Mucosa of rectum (tissue), 2 donors: ENCODE data around the gene S100A2.

Experiments used
- H3K27ac ChIP-seq, 2 donors: one replicate each; pipeline ENCODE4 v1.7.0; 2013; ENCODE audit warnings: inconsistent platforms in 2 of 2, low read depth in 2 of 2, low read length in 2 of 2
- H3K27me3 ChIP-seq, 2 donors: one replicate each; pipeline ENCODE4 v1.7.0; 2013; ENCODE audit warnings: low read length in 2 of 2; ENCODE audit not compliant: control insufficient read depth in 2 of 2, insufficient read depth in 2 of 2
- H3K36me3 ChIP-seq, 2 donors: one replicate each; pipeline ENCODE4 v1.7.0; 2013; ENCODE audit warnings: low read length in 2 of 2; ENCODE audit not compliant: control insufficient read depth in 2 of 2, insufficient read depth in 2 of 2
- H3K4me1 ChIP-seq, 2 donors: one replicate each; pipeline ENCODE4 v1.7.0; 2013; ENCODE audit warnings: low read length in 2 of 2, mild to moderate bottlenecking in 1 of 2; ENCODE audit not compliant: control insufficient read depth in 2 of 2, insufficient read depth in 2 of 2
- H3K4me3 ChIP-seq, 2 donors: one replicate each; pipeline ENCODE4 v1.7.0; 2013; ENCODE audit warnings: low read length in 2 of 2
- H3K9ac ChIP-seq, 2 donors: one replicate each; pipeline ENCODE4 v1.7.0; 2013; ENCODE audit warnings: low read length in 2 of 2, low read depth in 1 of 2, mild to moderate bottlenecking in 1 of 2
- H3K9me3 ChIP-seq, 2 donors: one replicate each; pipeline ENCODE4 v1.7.0; 2013; ENCODE audit warnings: low read length in 2 of 2; ENCODE audit not compliant: control insufficient read depth in 2 of 2
- donor health status: healthy.
- donor health status: Normal muscosa, but diverticular disease.

The S100A2 gene

DNA sequence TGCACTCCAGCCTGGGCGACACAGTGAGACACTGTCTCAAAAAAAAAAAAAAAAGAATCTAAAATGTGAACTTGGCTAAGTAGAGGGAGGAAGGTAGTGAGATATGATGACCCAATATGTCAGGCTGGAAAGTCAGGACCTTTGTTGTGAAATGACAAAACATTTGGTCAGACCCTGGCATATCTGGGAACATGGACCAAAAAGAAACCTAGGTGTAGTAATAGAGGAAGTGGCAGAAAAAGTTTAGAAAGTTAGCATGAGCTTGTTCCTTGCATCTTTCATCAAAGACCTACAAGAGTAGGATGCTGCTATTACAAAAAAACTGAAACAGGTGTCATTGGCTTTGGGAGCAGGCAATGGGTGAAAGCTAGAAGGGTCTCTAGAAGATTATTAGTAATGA, 9.3 kb downstream of the S100A2 start:
- Histone ChIP-seq H3K9ac (no peak overlapping the region), H3K4me3 (no peak overlapping the region), H3K4me1 (no peaks in the 10 kb centered on the region), H3K36me3 (no peaks in the 10 kb centered on the region), H3K27me3 (no peaks in the 10 kb centered on the region), H3K27ac (no peak overlapping the region), H3K9me3 (no peaks in the 10 kb centered on the region)

DNA sequence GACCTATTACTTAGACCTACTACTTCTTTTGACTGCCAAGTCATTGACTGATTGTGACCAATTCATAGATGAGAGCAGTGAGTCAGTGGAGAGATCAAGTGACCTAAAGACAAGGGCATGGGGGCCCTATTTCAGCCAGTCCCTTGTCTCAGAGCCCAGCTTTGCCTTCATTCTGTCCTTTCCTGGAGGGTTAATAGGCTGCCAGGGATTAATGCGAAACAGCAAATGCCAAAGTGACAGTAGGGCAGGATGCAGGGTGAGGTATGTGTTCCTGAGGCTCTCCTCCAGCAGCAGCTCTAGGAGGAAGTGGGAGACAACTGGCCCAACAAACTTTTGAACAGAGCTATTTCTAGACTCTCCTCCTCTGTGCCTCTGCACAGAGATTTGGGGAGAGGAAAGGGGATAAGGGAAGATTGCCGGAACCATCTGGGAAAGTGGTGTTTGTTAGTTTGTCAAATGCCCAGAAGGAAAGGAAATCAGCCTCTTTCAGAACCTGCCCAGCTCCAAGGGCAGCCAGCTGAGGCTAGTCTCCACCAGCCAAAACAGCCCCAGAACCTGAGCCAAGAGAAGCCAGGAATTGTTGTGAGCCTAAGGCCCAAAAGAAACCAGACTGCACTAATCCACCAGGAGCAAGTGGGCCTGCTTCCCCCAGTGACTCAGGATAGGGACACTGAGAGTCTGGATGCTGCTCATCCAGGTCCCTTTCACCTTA, 11.7 kb downstream of the S100A2 start:
- Histone ChIP-seq H3K9me3 (no peaks in the 10 kb centered on the region), H3K27me3 (no peaks in the 10 kb centered on the region), H3K4me3 (no peak overlapping the region), H3K36me3 (no peaks in the 10 kb centered on the region), H3K4me1 (peaks cover under 1 to 3% of the 10 kb centered on the region in 2 donors), H3K27ac (no peak overlapping the region), H3K9ac (no peak overlapping the region)

DNA sequence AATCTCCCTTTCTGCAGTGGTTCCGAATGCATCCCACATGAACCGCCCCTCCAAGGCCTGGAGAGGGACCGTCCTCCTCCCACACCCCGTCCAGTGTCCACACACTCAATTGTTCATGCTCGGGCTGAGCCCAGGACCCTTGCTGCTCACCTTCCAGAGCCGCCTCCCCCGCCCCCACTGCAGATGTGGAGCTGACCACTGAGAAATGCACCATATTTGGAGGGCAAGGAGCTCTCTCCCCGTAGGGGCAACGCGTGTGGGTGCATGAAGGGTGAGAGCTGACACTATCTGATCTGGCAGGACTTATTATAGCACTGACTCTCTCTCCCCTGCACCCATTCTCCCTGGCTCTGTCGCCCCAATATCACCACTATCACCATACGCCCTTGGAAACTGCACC, 12.5 kb downstream of the S100A2 start:
- no peak overlapping the region for H3K4me3 ChIP-seq
- no peaks in the 10 kb centered on the region for H3K9me3 ChIP-seq
- no peak overlapping the region for H3K9ac ChIP-seq
- peaks cover 3 to 6% of the 10 kb centered on the region in 2 donors for H3K4me1 ChIP-seq
- H3K27me3 ChIP-seq: no peaks in the 10 kb centered on the region
- H3K36me3 ChIP-seq: no peaks in the 10 kb centered on the region
- H3K27ac ChIP-seq: no peak overlapping the region

DNA sequence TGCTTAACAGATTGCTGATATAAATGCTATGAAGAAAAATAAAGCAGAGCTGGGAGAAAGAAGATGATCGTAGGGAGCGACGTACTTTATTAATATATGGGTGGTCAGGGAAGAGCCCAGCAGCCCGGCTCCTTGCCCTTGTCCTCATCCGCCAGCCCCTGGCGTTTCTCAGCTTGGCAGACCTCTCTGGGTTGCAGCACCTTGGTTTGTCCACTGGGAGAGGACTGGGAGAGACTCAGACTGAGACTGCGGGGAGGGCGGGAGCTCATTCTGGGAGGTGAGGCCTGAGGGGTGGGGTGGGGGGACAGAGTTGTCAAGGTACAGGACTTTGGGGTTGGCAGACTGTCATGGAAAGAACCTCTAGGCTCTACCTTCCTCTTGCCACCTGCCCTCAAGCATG, 13.3 kb downstream of the S100A2 start:
- Histone ChIP-seq H3K9ac (no peak overlapping the region), H3K36me3 (no peaks in the 10 kb centered on the region), H3K9me3 (no peaks in the 10 kb centered on the region), H3K27ac (no peak overlapping the region), H3K4me1 (peaks cover 6 to 7% of the 10 kb centered on the region in 2 donors), H3K27me3 (no peaks in the 10 kb centered on the region), H3K4me3 (no peak overlapping the region)

DNA sequence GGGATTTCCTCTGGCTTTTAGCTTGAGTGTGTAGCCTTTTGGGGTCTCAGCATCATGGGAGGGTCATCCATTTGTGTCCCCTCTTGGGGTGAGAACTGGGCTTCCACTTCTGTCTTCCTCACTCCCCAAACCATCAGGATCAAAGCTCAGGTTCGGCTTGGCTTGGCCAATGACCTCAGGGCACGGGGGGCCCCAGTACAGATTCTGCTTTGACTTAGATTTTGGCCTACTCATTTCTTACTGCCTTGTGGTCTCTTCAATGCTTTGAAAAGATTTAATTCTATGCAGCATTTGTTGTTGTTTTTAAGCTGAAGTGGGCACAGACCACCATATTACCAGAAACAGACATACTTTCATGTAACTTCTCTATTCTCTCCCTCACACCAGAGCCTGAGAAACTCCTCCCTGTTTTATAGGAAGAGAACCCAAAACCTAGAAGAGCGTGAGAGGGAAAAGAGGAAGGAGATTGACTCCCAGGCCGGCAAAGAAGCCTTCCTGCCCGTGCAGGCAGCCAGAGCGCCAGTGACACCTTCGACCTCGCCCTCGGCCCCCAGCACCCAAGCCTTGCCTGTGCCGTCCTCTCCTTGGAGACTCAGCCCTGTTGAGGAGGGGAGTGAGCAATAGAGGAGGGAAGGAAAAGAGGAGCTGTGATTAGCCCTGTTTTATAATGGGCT, 14.7 kb downstream of the S100A2 start:
- Histone ChIP-seq H3K36me3 (no peaks in the 10 kb centered on the region), H3K9me3 (no peaks in the 10 kb centered on the region), H3K4me3 (no peak overlapping the region), H3K4me1 (peaks cover 14 to 15% of the 10 kb centered on the region in 2 donors), H3K27ac (no peak overlapping the region), H3K9ac (no peak overlapping the region), H3K27me3 (no peaks in the 10 kb centered on the region)

DNA sequence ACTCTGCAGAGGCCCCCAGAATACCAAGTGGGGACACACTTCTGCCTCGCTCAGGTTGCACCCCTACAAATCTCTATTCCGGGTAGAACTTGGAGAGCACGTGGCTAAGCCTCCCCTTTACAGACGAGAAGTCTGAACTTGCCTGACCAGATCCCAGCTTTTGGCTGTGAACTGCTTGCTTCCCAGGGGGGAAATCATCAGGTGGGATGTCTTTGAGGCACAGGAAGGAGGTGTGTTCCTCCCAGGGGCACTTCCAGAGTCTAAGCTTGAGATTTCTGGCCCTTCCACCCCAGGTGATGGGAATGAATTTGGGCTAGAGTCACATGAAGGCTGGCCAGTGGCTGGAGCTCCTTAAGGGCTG, 15.3 kb downstream of the S100A2 start:
- H3K36me3 ChIP-seq: no peaks in the 10 kb centered on the region
- H3K4me1 ChIP-seq: peaks cover 20 to 21% of the 10 kb centered on the region in 2 donors
- no peak overlapping the region for H3K4me3 ChIP-seq
- no peaks in the 10 kb centered on the region for H3K27me3 ChIP-seq
- no peaks in the 10 kb centered on the region for H3K9me3 ChIP-seq
- H3K27ac ChIP-seq: no peak overlapping the region
- H3K9ac ChIP-seq: no peak overlapping the region

DNA sequence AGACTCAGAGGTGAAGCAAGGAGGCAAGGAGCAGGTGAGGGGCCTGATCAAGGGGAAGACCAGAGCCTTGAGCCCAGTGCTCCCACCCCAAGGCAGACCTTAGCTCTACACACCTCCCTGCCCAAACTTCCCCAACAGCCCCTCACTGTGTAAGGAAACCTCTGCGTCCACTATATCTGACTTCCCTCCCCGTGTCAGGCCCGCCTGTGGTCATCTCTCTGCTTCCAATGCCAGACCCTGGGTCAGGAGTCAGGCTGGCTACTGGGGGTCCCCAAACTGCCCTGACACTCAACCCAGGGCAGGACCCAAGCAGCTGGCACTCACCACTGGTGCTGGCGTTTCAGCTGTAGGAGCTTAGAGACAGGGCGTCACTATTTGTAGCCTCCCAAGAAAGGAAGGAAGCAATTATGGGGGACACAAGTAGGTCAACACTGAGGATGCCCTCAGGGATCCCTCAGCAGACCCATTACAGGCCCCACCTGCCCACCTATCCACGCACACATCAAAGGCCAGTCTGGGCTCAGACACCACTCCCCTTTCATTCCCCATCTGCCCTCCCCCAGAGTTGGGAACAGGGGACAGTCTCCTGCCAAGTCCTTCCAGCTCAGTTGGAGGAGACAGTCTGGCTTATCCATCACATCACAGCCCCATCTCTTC, 15.8 kb downstream of the S100A2 start:
- Histone ChIP-seq H3K36me3 (no peaks in the 10 kb centered on the region), H3K4me3 (no peak overlapping the region), H3K27ac (no peak overlapping the region), H3K9me3 (no peaks in the 10 kb centered on the region), H3K9ac (no peak overlapping the region), H3K4me1 (peaks cover 24 to 26% of the 10 kb centered on the region in 2 donors), H3K27me3 (no peaks in the 10 kb centered on the region)

DNA sequence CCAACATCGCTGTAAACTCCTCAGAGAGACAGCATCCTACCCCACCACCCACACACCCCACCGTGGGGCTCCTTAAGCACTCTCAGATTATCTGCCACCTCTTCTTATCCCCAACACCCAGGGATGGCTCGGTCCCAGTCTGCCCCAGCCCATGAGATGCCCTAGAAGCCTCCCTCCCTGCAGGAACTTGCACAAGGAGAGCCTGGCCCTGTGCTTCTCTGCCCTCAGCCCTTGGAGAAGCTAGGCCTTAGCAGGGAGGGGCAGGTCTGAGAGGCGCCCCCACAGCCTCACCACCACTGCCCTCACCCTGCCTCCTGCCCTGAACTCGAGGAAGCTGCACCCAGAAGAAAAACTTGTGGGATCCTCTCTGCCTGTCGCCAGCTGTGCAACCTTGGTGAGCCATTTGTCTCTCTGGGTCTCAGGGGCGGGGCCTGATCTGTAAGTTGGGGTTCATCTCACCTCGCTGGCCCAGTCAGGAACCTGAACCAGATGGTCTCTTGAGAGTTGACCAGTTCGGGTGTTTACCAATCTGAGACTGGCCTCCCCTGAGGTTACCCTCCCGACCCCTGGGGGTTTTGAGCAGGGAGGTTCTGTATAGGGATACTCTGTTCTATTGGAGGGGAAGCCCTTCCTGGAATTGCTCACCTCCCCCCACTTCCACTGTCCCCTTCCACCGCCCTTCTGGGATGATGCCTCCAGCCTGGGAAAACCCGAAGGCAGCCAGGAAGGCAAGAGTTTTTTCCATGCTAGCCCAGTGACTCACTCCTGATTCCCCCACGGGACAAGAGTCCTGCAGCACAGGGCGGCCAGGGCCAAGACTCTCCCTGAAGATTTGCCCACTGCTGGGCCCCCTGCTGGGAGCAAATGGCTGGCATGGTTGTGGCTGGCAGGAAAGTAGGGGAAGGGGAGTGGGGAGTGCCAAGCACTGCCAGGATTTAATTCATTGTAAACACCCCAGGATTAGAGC, 16.6 kb downstream of the S100A2 start, which contains the start of gene S100A3:
Gene S100A3 (minus strand): TSS at position 537 of the 967 bp plus-strand sequence. CDS start 773 bp downstream, outside the sequence.
- H3K4me3 ChIP-seq: no peak within 1 kb of the TSS
- no peaks in the 10 kb centered on the region for H3K27me3 ChIP-seq
- peaks cover 0 to under 1% of the 10 kb centered on the region in 2 donors for H3K36me3 ChIP-seq
- no peak within 1 kb of the TSS for H3K9ac ChIP-seq
- peaks cover 33 to 35% of the 10 kb centered on the region in 2 donors for H3K4me1 ChIP-seq
- H3K9me3 ChIP-seq: no peaks in the 10 kb centered on the region
- peak within 1 kb of the TSS; percentile 46 to 48 for H3K27ac ChIP-seq

DNA sequence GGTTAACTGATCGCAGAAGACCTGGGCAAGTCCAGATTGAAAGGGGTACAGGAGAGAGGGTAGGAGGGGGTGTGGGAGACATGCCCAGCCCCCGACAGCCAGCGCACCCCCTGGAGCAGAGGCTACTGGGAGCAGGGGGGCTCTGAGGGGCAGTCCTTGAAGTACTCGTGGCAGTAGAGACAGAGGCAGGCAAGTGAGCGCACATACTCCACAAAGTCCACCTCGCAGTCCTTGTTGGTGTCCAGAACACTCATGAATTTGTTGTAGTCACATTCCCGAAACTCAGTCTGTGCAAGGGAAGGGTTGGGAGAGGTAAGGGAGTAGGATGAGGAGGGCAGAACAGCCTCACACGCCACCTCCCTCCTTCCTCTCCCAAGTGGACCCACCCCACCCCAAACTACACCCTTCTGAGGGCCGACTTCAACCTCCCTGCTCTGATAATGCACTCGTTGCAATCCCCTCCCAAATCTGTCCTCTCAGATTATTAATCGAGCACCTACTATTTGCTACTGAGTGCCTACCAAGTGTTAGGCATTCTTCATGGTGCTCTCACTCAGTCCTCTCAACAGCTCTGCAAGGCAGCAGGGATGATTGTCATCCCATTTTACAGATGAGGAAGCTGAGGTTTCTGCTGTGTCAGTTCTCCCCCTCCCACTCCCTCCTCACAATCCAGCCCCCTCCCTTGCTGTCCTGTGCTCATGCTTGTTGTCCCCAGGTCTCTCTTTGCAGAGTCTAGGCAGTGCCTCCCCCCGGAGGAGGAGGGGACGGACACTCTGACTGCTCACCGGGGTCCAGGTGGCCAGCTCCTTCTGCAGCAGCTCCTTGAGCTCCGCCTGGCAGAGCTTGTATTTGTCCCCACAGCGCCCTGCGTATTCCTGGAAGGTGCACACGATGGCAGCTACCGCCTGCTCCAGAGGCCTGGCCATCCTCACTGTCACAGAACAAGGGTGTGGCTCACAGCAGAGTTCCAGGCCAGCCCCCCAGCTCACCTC, 17.8 kb downstream of the S100A2 start:
- Histone ChIP-seq H3K4me3 (no peak overlapping the region), H3K27me3 (no peaks in the 10 kb centered on the region), H3K4me1 (peaks cover 35 to 36% of the 10 kb centered on the region in 2 donors), H3K9ac (no peak overlapping the region), H3K27ac (peak overlapping the region in 1 of 2 donors; percentile 48), H3K9me3 (no peaks in the 10 kb centered on the region), H3K36me3 (peaks cover 0 to 4% of the 10 kb centered on the region in 2 donors)
